Measurements from ENCODE around the gene P2RY6. TPM values are rescaled to one million over a fixed set of nuclear protein-coding genes. Genes with fewer than 3 reads are reported as not detected.

The P2RY6 gene
- total RNA-seq, 4 donors from 2014 or later, result 0.38 to 2.2 (median 1.4) TPM

GRCh38 chr11:73270016-73270854, 1.9 kb upstream of the P2RY6 start:
- TF ChIP-seq CTCF (IDR thresholded peaks at IDR 0.05; ENCODE audit: low read depth), result no peak

GRCh38 chr11:73270855-73271477, 1.2 kb upstream of the P2RY6 start:
- no peak for TF ChIP-seq CTCF (IDR thresholded peaks at IDR 0.05; ENCODE audit: low read depth)

DNA sequence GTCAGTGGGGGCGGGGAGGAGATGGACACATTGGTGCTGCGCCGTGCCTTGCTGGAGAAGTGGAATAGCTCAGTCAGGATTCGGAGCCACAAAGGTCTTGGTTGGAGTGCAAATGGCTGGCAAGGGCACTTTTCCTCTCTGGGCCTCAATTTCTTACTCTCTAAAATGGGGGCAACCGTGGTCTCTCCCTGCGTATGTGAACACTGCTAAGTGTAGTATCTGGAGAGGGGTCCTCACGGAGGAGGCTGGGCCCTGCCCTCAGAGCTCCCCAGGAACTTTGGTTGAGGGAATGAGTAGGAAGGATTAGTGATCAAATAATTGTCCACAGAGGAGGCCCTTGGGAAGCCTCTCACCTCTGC, 521 bp downstream of the P2RY6 start:
- no peak for TF ChIP-seq CTCF (IDR thresholded peaks at IDR 0.05; ENCODE audit: low read depth)

GRCh38 chr11:73273222-73273895, 1.2 kb downstream of the P2RY6 start:
- TF ChIP-seq CTCF (IDR thresholded peaks at IDR 0.05; ENCODE audit: low read depth), result no peak

GRCh38 chr11:73274722-73275380, 2.7 kb downstream of the P2RY6 start:
- TF ChIP-seq CTCF (IDR thresholded peaks at IDR 0.05; ENCODE audit: low read depth), result no peak

DNA sequence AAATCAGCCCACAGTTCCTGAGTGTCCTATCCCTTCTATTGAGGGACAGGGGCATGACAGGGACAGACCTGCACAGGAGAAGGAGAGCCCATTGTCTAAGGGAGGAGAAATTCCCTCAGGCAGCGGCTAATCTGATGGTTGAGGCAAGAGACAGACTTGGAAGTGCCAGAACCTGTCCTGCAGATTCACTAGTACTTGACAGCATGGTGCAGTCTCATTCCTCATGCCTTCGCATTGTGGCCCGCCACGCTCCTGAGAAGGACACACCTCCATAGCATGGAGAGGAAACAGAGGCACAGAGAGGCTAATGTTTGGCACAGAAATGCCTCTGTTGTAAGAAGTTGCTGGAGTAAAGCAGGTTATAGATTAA, 3.2 kb downstream of the P2RY6 start:
- no peak for TF ChIP-seq CTCF (IDR thresholded peaks at IDR 0.05; ENCODE audit: low read depth)

- TF ChIP-seq CTCF (IDR thresholded peaks at IDR 0.05; ENCODE audit: low read depth), result no peak
Measured at GRCh38 chr11:73277467-73277866, 5.3 kb downstream of the P2RY6 start.

All from subcutaneous adipose tissue (tissue), 4 donors.